Esophagus muscularis mucosa (tissue), 4 donors: ENCODE results near the gene CATSPERD. TPM values are rescaled to one million over a fixed set of nuclear protein-coding genes. Genes with fewer than 3 reads are reported as not detected.

Source experiments
- DNase-seq: peaks from one replicate; pipeline ENCODE4 v3.0.0-alpha.2; 2017; ENCODE audit errors: extremely low spot score
- H3K27ac ChIP-seq, 4 donors: fragments of 200-600 bp; sonication (generic); replicated peaks in 1 of 4; 1 replicate in 3 of 4; 2 replicates in 1 of 4; pipeline ENCODE4 v1.5.1; 2016 to 2019; ENCODE audit warnings: mild to moderate bottlenecking in 1 of 4
- H3K27me3 ChIP-seq, 4 donors: fragments of 200-600 bp; sonication (generic); one replicate each; pipeline versions ENCODE4 v1.5.1 to v1.6.0; 2016 to 2019
- H3K36me3 ChIP-seq, 4 donors: fragments of 200-600 bp; sonication (generic); one replicate each; pipeline ENCODE4 v1.5.1; 2016 to 2019
- H3K4me1 ChIP-seq, 4 donors: fragments of 200-600 bp; sonication (generic); one replicate each; pipeline ENCODE4 v1.5.1; 2016 to 2019
- H3K4me3 ChIP-seq, 4 donors: fragments of 200-600 bp; sonication (generic); 1 replicate in 2 of 4; 2 replicates in 2 of 4; pipeline ENCODE4 v1.5.1; 2016 to 2019; ENCODE audit warnings: mild to moderate bottlenecking in 4 of 4, moderate library complexity in 1 of 4
- H3K9me3 ChIP-seq, 4 donors: fragments of 200-600 bp; sonication (generic); 1 replicate in 3 of 4; 2 replicates in 1 of 4; pipeline ENCODE4 v1.5.1; 2016 to 2019
- CTCF ChIP-seq, 3 experiments: fragments of 200-600 bp in 2 of 3; fragments of 450-650 bp in 1 of 3; sonication (generic) in 2 of 3; IDR thresholded peaks; one replicate each; pipeline ENCODE4 v1.5.1; 2017 to 2019; ENCODE audit warnings: antibody characterized with exemption in 3 of 3, mild to moderate bottlenecking in 2 of 3, moderate library complexity in 1 of 3
- EP300 ChIP-seq: sonication (generic); formaldehyde crosslinking; IDR thresholded peaks from one replicate; pipeline ENCODE4 v1.6.1; 2017; ENCODE audit warnings: antibody characterized with exemption
- POLR2A ChIP-seq: fragments of 450-650 bp; IDR thresholded peaks from one replicate; pipeline ENCODE4 v1.6.1; 2017; ENCODE audit warnings: antibody characterized with exemption, moderate library complexity, mild to moderate bottlenecking, low read depth
- POLR2AphosphoS5 ChIP-seq, 2 donors: sonication (generic); formaldehyde crosslinking; IDR thresholded peaks; one replicate each; pipeline ENCODE4 v1.6.1; 2017; ENCODE audit warnings: antibody characterized with exemption in 2 of 2
- WGBS: methylation state at CpG from one replicate; pipeline ENCODE4 v1.1.5; 2018; 5-methylcytosine and 5-hydroxymethylcytosine counted together
- intact Hi-C: fragments of 100-400 bp; cut with DNase I; formaldehyde crosslinking; loops from one replicate; pipeline ENCODE4 v1.15.1; 2023
- total RNA-seq, 4 donors: library from RNA; depleted of rRNA; stranded (reverse); fragments of >200 nt; gene quantifications; one replicate each; pipeline versions ENCODE4 v1.1.0 to v1.2.1, GENCODE V29; 2016

The CATSPERD gene
- total RNA-seq, 4 donors from 2014 or later = 0.19 TPM; not detected in 3

- Histone ChIP-seq H3K4me3 (peak overlapping the region; percentile 43 to 78 (median 68)), H3K27me3 (peaks cover 0 to 61% (median 5%) of the 10 kb centered on the region in 4 donors), H3K4me1 (peaks cover 17 to 38% (median 30%) of the 10 kb centered on the region in 4 donors), H3K27ac (peak overlapping the region in 2 of 4 donors; percentile 39 to 89), H3K36me3 (peaks cover 0 to 7% (median 0%) of the 10 kb centered on the region in 4 donors), H3K9me3 (no peaks in the 10 kb centered on the region)
- no peak for DNase-seq
- TF ChIP-seq EP300 = no peak
- TF ChIP-seq CTCF (IDR thresholded peaks at IDR 0.05) = no peak
- TF ChIP-seq POLR2AphosphoS5 (IDR thresholded peaks at IDR 0.05) = no peak
- TF ChIP-seq POLR2A = no peak
- WGBS = 14% methylated on average over 1 of the region's 8 CpGs
- intact Hi-C loops = loop anchor here (10.0 kb wide), 1 partner anchor 221 kb away; no protein-coding TSS in a partner anchor
Measured at GRCh38 chr19:5803441-5803751, 83.0 kb downstream of the CATSPERD start.

- TF ChIP-seq CTCF (IDR thresholded peaks at IDR 0.05) (peak; percentile 95 to 98 (median 98)), POLR2AphosphoS5 (IDR thresholded peaks at IDR 0.05) (peak; percentile 50 to 75), EP300 (no peak)
- H3K36me3 ChIP-seq = peaks cover 0 to 8% (median 0%) of the 10 kb centered on the region in 4 donors
- H3K27me3 ChIP-seq = peaks cover 0 to 61% (median 5%) of the 10 kb centered on the region in 4 donors
- peaks cover 17 to 38% (median 30%) of the 10 kb centered on the region in 4 donors for H3K4me1 ChIP-seq
- WGBS = 10% methylated on average over 9 of the region's 54 CpGs
- H3K4me3 ChIP-seq = peak overlapping the region; percentile 65 to 78 (median 72)
- intact Hi-C loops = loop anchor here (1.0 to 10.0 kb wide), 2 partner anchors 88 to 221 kb away; no protein-coding TSS in a partner anchor
- peak overlapping the region; percentile 74 to 92 (median 89) for H3K27ac ChIP-seq
- peak; percentile 95 for DNase-seq
- H3K9me3 ChIP-seq = no peaks in the 10 kb centered on the region
Measured at GRCh38 chr19:5803752-5804515, 83.5 kb downstream of the CATSPERD start.

GRCh38 chr19:5804516-5805461 is 84.4 kb downstream of the CATSPERD start, which contains the start of gene NRTN:
TSS of gene NRTN (plus strand) at chr19:5805067. CDS start at chr19:5824166, 19,099 bp downstream.
- no peak for DNase-seq
- Histone ChIP-seq H3K9me3 (no peaks in the 10 kb centered on the region), H3K27me3 (peaks cover 0 to 52% (median 5%) of the 10 kb centered on the region in 4 donors), H3K4me1 (peaks cover 17 to 38% (median 30%) of the 10 kb centered on the region in 4 donors), H3K36me3 (peaks cover 0 to 8% (median 0%) of the 10 kb centered on the region in 4 donors), H3K4me3 (peak within 1 kb of the TSS; percentile 65 to 78 (median 72)), H3K27ac (peak within 1 kb of the TSS; percentile 89 to 92 (median 90))
- TF ChIP-seq POLR2AphosphoS5 (IDR thresholded peaks at IDR 0.05) = peak in 1 of 2 donors; percentile 25
- no peak for TF ChIP-seq POLR2A
- WGBS = 11% methylated on average over 12 of the region's 107 CpGs
- intact Hi-C loops = loop anchor here (1.0 to 10.0 kb wide), 2 partner anchors 88 to 220 kb away; no protein-coding TSS in a partner anchor

GRCh38 chr19:5805462-5806132 is 85.2 kb downstream of the CATSPERD start:
- peak overlapping the region; percentile 65 to 78 (median 72) for H3K4me3 ChIP-seq
- H3K4me1 ChIP-seq = peaks cover 17 to 38% (median 30%) of the 10 kb centered on the region in 4 donors
- WGBS = 3% methylated on average over 19 of the region's 46 CpGs
- TF ChIP-seq POLR2AphosphoS5 (IDR thresholded peaks at IDR 0.05) = peak; percentile 75 to 77
- TF ChIP-seq CTCF (IDR thresholded peaks at IDR 0.05) = peak; percentile 85 to 92 (median 87)
- peak; percentile 50 for TF ChIP-seq EP300
- TF ChIP-seq POLR2A = no peak
- H3K36me3 ChIP-seq = peaks cover 0 to 8% (median 0%) of the 10 kb centered on the region in 4 donors
- DNase-seq = no peak
- H3K27me3 ChIP-seq = peaks cover 0 to 44% (median 5%) of the 10 kb centered on the region in 4 donors
- intact Hi-C loops = loop anchor here (10.0 kb wide), 1 partner anchor 219 kb away; no protein-coding TSS in a partner anchor
- peak overlapping the region; percentile 89 to 92 (median 90) for H3K27ac ChIP-seq
- H3K9me3 ChIP-seq = no peaks in the 10 kb centered on the region
